Neural cell (in vitro differentiated cells): ENCODE data around the gene BICDL1.

Experiments
- EP300 ChIP-seq: fragments of 450-650 bp; conservative IDR thresholded peaks from 2 replicates; pipeline ENCODE4 v1.6.1; 2014; ENCODE audit warnings: antibody characterized with exemption, mild to moderate bottlenecking, moderate library complexity; ENCODE audit not compliant: poor library complexity, severe bottlenecking
- EZH2 ChIP-seq: fragments of 200-600, 300-800 bp; shearing (Covaris generic), sonication (generic); IDR thresholded peaks from 2 replicates; pipeline ENCODE4 v1.6.1; 2014; ENCODE audit warnings: antibody characterized with exemption, low read length, borderline replicate concordance, mild to moderate bottlenecking; ENCODE audit not compliant: insufficient read depth, poor library complexity, severe bottlenecking
- MXI1 ChIP-seq: fragments of 450-650 bp; conservative IDR thresholded peaks from 2 replicates; pipeline ENCODE4 v1.6.1; 2014; ENCODE audit warnings: antibody characterized with exemption, mild to moderate bottlenecking; ENCODE audit not compliant: poor library complexity, severe bottlenecking
- POLR2AphosphoS5 ChIP-seq: IDR thresholded peaks from 2 replicates; pipeline ENCODE4 v1.6.1; 2012
- RAD21 ChIP-seq: fragments of 450-650 bp; conservative IDR thresholded peaks from 2 replicates; pipeline ENCODE4 v1.6.1; 2014; ENCODE audit warnings: antibody characterized with exemption, mild to moderate bottlenecking, moderate library complexity
- SMC3 ChIP-seq: fragments of 450-650 bp; conservative IDR thresholded peaks from 2 replicates; pipeline ENCODE4 v1.6.1; 2014; ENCODE audit warnings: antibody characterized with exemption, mild to moderate bottlenecking, moderate library complexity; ENCODE audit not compliant: poor library complexity
- TAF1 ChIP-seq: IDR thresholded peaks from 2 replicates; pipeline ENCODE4 v1.6.1; 2012; ENCODE audit warnings: low read depth
- TF ChIP-seq, protein P1 (sequence below): IDR thresholded peaks from 2 replicates; pipeline ENCODE4 v1.6.1; 2012; ENCODE audit warnings: borderline replicate concordance
- TF ChIP-seq, protein P2 (sequence below): fragments of 450-650 bp; IDR thresholded peaks from 2 replicates; pipeline ENCODE4 v1.5.1; 2014; ENCODE audit warnings: antibody characterized with exemption, mild to moderate bottlenecking, moderate library complexity; ENCODE audit not compliant: poor library complexity, severe bottlenecking

DNA sequence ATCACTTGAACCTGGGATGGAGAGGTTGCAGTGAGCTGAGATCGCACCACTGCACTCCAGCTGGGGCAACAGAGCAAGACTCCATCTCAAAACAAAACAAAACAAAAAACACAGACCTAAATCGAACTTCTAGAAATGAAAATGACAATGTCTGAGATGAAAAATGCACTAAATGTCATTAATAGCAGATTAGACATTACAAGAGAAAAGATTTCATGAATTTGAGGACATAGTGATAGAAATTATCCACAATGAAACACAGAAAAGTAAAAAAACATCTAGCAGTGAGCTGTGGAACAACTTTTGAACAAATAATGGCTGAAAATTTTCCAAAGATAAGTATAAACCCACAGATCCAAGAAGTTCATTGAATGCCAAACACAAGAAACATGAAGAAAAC, 35.2 kb downstream of the BICDL1 start:
- TF ChIP-seq, protein P1, sequence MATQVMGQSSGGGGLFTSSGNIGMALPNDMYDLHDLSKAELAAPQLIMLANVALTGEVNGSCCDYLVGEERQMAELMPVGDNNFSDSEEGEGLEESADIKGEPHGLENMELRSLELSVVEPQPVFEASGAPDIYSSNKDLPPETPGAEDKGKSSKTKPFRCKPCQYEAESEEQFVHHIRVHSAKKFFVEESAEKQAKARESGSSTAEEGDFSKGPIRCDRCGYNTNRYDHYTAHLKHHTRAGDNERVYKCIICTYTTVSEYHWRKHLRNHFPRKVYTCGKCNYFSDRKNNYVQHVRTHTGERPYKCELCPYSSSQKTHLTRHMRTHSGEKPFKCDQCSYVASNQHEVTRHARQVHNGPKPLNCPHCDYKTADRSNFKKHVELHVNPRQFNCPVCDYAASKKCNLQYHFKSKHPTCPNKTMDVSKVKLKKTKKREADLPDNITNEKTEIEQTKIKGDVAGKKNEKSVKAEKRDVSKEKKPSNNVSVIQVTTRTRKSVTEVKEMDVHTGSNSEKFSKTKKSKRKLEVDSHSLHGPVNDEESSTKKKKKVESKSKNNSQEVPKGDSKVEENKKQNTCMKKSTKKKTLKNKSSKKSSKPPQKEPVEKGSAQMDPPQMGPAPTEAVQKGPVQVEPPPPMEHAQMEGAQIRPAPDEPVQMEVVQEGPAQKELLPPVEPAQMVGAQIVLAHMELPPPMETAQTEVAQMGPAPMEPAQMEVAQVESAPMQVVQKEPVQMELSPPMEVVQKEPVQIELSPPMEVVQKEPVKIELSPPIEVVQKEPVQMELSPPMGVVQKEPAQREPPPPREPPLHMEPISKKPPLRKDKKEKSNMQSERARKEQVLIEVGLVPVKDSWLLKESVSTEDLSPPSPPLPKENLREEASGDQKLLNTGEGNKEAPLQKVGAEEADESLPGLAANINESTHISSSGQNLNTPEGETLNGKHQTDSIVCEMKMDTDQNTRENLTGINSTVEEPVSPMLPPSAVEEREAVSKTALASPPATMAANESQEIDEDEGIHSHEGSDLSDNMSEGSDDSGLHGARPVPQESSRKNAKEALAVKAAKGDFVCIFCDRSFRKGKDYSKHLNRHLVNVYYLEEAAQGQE, result no peak
- TF ChIP-seq, protein P2, sequence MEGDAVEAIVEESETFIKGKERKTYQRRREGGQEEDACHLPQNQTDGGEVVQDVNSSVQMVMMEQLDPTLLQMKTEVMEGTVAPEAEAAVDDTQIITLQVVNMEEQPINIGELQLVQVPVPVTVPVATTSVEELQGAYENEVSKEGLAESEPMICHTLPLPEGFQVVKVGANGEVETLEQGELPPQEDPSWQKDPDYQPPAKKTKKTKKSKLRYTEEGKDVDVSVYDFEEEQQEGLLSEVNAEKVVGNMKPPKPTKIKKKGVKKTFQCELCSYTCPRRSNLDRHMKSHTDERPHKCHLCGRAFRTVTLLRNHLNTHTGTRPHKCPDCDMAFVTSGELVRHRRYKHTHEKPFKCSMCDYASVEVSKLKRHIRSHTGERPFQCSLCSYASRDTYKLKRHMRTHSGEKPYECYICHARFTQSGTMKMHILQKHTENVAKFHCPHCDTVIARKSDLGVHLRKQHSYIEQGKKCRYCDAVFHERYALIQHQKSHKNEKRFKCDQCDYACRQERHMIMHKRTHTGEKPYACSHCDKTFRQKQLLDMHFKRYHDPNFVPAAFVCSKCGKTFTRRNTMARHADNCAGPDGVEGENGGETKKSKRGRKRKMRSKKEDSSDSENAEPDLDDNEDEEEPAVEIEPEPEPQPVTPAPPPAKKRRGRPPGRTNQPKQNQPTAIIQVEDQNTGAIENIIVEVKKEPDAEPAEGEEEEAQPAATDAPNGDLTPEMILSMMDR, result no peak
- TF ChIP-seq EZH2 (no peak), SMC3 (no peak), TAF1 (no peak), RAD21 (no peak), POLR2AphosphoS5 (no peak), EP300 (no peak), MXI1 (no peak)
